DMS 273 (cell line): ENCODE results near the gene DUSP12.
"Not testable (repeated sequence)": the region's sequence is repeated elsewhere in the genome, so short reads cannot be mapped to it uniquely, and the experiment has no call there.

Source experiments
- DNase-seq: peaks from one replicate; lab custom pipeline; 2025; ENCODE audit not compliant: unreplicated experiment; lab: John Stamatoyannopoulos, UW

DUSP12 gene, protein sequence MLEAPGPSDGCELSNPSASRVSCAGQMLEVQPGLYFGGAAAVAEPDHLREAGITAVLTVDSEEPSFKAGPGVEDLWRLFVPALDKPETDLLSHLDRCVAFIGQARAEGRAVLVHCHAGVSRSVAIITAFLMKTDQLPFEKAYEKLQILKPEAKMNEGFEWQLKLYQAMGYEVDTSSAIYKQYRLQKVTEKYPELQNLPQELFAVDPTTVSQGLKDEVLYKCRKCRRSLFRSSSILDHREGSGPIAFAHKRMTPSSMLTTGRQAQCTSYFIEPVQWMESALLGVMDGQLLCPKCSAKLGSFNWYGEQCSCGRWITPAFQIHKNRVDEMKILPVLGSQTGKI

DNA sequence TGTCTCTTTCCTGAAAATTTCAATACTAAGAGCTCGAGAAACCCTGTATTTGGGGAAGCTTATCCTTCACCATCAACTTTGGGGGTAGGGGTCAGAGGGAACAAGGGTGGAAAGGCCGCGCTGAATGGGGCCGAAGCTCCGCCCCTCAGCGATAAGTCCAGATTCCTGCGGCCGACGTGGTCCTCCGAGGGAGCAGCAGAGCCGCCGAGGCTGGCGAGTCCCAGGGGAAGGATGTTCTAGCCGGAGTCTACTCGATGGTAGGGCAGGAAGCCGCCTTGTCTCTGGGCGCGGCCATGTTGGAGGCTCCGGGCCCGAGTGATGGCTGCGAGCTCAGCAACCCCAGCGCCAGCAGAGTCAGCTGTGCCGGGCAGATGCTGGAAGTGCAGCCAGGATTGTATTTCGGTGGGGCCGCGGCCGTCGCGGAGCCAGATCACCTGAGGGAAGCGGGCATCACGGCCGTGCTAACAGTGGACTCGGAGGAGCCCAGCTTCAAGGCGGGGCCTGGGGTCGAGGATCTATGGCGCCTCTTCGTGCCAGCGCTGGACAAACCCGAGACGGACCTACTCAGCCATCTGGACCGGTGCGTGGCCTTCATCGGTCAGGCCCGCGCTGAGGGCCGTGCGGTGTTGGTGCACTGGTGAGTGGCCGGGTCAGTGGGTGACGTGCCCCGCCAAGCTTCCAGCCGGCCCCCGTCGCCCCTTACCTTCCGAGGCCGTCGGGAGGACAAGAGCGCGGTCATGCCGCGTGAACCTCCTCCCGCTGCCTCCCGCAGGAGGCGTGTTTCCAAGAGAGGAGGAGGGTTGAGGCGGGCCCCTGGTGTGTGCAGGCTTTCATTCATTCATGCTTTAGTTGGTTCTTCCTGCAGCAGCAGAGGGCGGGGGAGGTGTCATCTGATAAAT lies at the start of gene DUSP12:
TSS of gene DUSP12 (plus strand) at position 278 of the 899 bp plus-strand sequence. CDS start at position 294, 16 bp downstream.
- DNase-seq, result peak; percentile 98

DNA sequence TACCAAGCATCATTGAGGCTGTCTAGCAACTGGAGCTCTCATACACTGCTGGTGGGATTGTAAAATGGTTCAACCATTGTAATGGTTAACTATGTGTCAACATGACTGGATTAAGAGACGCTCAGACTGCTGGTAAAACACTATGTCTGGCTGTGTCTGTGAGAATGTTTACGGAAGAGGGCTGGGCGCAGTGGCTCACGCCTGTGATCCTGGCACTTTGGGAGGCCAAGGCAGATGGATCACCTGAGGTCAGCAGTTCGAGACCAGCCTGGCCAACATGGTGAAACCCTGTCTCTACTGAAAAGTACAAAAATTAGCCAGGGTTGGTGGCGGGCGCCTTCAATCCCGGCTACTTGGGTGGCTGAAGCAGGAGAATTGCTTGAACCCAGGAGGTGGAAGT lies 47.3 kb upstream of the DUSP12 start:
- no peak for DNase-seq

DNA sequence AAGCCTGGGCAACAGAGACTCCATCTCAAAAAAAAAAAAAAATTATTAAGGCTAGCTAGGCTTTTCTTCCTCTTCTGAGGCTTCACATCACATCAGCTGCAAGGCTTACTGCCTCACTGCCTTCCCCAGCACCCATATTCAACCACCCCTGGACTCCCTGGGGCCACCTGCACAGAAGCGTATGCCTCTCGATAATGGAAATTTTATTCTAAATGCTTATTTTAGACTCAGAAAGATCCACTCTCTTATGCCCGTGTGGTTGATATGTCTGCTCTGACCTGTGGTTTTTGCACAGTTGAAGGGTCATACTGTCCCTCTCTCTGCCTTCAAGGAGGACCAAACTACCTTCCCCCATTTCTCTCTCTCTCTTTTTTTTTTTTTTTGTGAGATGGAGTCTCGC lies 44.0 kb upstream of the DUSP12 start:
- no peak for DNase-seq

DNA sequence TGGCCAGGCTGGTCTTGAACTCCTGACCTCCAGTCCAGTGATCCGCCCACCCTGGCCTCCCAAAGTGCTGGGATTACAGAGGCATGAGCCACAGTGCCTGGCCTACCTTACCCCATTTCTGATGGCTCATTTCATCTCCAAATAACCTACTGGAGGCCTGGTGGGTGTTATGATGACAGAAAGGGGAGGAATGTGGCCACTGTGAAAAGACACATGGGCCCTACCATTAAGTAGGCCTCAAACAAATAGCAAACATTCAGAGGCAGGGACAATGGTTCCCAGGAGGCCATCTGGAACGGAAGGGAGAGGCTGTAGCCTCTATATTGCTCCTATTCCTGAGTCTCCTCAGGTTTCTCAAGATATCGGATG lies 43.5 kb upstream of the DUSP12 start:
- no peak for DNase-seq

DNA sequence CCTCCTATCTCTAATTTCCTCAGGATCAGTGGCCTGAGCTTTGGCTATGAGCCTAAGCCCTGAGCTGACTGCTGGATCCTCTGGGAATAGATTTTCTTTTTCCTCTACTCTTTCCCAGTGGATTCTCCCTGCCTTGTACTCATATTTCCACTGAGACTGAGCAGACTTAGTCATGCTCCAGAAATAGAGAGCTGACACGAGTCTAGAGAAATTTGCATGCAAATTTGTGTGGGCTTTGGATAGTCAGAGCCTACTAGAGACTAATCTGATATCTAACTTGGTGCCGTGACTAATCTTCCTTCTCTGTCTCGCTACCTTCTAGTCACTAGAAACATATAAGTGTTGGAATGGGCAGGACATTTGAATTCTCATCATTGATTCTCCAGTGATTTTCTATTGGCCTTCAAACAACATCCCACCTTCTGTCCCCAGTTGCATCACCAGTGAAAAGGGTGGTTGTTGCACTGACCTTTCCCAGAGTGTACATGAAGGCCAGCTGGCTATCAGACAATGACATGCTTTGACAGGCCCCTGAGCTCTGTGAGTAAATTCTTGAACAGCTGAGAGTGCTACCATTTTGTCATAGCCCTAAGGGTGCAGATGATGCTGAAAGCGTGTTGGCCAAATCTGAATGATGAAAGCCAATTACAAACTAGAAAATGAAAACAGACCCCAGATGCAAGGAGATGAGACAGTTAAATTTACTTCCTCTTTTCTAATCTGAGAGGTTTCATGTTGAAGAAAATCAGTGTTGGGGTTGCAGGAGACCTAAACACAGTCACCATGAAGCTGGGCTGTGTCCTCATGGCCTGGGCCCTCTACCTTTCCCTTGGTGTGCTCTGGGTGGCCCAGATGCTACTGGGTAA lies 42.9 kb upstream of the DUSP12 start, which contains the start of gene FCRLA:
TSS of gene FCRLA (plus strand) at position 748 of the 866 bp plus-strand sequence. CDS start at position 784, 36 bp downstream.
- peak; percentile 43 for DNase-seq

DNA sequence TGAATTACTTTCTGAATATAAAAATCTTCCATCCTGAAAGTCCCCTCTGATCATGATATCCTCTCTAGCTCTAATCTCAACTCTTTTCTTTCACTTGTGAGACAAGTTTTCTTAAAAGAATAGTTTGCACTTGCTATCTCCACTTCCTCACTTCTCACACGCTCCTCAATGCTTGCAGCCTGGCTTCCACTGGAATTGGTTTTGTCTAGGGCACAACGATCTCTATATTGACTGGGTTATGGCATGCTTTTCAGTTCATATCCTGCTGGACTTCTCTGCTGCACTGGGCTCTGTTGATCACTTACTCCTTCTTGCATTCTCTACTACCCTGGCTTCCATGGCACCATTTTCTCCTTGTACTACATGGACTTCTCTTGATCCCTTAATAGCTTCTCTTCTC lies 42.1 kb upstream of the DUSP12 start:
- no peak for DNase-seq

DNA sequence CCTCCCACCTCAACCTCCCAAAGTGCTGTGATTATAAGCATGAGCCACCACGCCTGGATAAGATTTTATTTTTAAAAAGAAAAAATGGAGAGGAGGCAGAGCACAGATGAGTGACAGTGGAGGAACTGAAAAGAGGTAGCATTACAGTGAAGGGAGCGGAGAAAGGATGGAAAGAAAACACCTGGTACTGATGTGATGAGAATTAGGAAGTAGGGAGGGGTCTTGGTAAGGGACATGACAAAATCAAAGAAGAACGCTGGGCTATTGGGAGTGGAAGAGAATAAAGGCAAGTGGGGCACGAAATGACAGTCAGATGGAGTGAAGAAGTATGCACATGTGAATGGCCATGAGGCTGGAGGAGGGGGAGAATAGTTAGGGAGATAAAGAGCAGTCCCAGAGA lies 40.2 kb upstream of the DUSP12 start:
- no peak for DNase-seq

DNA sequence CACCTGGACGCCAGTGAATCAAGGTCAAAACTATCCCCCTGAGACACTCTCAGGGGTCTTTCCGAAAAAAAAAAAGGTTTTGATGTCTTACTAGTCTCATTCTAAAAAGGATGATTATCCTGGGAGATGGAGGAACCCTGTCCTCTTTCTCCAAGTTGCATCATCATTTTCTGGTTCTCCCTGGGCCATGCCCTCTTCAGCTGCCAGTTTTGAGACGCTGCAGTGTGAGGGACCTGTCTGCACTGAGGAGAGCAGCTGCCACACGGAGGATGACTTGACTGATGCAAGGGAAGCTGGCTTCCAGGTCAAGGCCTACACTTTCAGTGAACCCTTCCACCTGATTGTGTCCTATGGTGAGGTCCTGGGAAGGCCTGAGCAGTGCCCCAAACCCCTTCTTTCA lies 39.0 kb upstream of the DUSP12 start:
- DNase-seq, result no peak

DNA sequence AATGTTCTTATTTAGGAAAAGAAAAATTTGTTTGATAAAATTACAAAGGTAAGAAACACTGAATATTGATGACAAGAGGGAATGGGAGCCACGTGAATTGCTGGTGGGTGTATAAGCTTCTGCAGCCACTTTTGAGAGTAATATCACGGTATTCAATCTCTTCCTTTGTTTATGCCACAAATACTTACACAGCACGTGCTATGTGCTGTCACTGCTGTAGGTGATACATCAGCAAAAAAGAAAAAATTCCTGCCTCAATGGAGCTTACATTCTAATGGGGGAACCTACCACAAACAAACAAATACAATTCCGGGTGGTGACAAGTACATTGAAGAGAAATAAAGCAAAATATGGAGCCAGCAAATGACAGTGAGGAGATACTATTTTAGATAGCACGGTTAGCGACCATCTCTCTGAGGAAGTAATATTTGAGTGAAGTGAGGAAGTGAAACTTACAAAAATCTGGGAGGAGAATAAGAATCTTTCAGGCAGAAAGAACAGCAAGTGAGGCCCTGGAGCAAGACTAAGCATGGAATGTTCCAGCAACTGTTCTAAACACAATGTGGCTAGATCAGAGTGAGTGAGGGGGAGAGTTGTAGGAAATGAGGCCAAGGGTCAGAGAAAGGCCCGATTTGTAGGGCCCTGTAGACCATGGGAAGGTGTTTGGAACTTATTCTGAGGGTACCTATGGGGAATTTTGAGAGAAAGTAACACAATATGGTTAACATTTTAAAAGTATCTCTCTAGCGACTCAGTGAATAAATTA lies 30.8 kb upstream of the DUSP12 start:
- DNase-seq, result no peak

DNA sequence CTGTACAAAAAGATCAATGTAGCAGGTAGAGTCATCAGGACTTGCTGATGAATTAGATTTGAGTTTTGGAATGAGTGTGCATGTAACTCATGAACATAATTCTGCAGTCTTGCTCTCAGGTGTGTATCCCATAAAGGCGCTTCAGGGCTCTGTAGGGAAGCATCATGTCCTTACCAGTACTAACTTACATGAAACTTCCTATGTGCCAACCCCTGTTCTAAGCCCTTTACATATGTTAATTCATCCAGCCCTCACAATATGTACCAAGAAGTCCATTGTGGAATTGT lies 30.3 kb upstream of the DUSP12 start:
- no peak for DNase-seq

DNA sequence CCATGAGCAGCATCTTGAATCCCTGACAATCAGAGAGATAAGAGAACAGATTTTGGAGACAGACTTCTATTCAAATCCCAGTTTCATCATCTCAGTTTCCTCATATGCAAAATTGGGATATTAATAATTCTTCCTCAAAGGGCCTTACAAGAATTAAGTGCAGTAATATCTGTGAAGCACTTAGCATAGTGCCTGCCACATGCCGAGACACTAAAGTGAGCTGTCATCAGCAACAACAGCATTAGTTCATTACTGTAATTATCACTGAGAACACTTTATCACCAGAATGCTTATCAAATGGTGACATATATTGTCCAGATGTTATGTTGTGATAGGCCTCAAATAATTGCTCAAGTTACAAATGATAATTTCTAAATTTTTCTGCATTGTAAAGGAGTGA lies 29.2 kb upstream of the DUSP12 start:
- DNase-seq, result no peak

DNA sequence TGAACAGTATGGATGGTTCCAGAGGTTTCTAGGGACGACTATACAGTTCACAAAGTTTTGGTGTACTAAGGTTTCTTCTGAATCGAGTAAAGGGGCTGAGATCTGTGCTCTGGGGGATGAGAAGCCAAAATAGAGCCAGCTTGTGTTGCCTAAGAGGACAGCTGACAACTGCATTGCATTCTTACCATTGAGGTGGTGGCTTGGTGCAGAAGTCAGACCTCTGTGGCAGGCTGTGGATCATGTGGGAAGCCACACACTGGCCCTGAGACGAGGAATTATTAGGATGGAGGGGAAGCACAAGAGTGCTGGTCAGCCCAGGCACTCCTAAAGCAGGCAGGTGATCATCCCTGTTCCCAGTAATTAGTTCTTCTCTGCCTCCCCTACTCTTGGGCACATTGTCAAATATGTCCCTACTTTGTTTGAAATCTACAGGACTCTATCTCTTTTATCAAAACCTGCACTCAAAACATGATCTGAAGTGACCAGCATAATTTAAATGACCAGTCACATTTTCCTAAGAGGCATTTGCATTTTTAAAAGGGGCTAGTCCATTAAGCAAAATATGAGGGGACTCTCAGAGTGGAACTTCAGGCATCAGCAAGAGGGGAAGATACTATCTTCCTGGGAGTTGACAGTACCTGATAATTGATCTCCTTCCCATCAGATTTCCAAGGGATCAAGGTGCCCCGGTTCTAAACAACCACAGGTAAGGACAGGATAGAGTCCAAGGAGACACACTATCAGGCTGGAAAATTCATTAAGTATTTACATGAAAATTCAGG lies 28.4 kb upstream of the DUSP12 start, which contains the start of gene FCRLB:
TSS of gene FCRLB (plus strand) at position 589 of the 782 bp plus-strand sequence. CDS start 1,129 bp downstream, outside the sequence.
- no peak for DNase-seq

DNA sequence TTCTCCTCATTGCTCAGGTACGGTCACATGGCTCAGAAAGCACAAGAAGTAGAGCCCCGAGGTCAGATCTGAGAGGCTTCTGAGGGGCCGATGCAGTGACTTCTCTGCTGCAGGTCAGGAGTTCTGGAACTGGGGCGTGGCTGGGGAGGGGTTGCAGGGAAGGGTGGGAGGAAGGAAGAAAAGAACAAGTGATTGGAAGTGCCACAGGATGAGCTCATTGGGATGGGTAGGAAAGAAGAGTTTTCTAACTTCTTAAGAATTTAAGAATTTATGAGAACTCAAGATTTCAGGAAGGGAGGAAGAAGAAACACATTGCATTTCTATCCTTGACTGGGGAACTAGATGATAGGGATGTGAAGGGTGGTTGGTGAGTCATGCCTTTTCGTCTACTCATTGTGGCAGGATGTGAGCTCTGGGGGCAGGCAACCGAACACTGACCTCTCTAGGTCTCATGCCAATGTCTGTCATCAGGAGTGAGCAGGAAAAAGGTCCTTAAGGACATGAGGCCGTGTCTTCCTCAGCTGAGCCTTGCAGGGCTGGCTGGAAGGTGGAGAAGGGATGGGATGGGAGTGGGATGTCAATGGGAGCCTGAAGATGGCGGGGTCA lies 27.7 kb upstream of the DUSP12 start:
- no peak for DNase-seq

DNA sequence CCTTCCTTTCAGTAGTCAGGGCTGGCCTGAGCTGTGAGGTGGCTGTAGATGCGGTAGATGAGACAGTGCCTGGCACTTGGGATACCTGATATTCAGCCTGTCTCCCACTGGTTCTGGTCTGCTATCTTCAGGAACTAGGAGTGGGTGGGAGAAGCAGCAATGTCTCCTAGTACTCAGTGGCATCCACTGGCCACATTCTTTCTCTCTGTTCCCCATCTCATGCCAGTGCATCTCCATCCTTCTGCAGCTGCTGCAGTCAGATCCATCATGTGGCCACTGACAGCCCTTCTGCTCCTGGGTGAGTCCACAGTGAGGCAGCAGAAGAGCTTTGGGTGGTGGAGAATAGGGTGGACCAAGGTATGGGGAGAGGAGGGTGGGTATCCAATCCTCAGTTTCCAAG lies 27.2 kb upstream of the DUSP12 start:
- DNase-seq, result no peak

DNA sequence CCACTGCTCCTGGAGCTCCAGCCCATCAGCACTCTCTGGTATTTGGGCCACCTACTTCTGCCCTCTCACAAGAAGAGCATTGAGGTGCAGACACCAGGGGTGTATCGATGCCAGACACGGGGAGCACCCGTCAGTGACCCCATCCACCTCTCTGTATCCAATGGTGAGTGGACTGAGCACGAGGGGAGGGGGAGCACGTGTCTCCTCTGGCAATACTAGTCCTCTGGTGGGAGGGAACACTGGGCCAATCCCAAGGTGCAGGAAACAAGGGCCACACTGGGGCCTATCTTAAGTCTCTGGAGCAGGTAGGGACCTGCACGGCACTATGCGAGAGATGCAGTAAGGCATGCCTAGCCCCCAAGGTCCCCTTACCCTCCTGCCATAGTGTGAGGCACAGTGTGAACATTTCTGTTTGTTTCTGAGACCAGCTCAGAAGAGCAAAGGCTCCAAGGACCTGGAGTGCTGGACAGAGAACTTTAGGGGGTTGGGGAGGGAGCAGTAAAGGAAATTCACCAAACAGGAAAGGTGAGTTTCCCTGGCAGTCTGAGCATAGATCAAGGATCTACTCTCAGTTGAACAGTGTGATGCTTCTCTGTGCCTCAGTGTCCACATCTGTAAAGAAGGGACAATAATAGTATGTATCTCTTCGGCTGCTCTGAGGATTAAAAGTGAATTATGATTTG lies 26.0 kb upstream of the DUSP12 start:
- DNase-seq, result no peak

DNA sequence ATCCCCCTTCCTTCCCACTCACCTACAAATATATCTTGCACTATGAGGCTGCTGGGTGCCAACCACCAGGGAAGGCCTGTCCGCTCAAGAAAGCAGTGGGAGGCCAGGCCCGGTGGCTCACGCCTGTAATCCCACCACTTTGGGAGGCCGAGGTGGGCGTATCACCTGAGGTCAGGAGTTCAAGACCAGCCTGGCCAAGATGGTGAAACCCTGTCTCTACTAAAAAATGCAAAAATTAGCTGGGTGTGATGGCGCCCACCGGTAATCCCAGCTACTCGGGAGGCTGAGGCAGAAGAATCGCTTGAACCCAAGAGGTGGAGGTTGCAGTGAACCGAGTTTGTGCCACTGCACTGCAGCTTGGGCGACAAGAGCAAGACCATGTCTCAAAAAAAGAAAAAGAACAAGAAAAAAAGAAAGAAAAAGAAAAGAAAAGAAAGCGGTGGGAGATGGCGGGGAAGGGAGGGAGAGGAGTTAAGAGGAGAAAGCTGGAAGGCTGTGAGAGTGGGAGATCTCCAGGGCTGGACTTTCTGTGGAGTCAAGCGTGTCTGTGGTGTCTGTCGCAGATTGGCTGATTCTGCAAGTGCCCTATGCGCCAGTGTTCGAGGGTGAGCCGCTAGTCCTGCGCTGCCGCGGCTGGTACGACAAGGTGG lies 24.2 kb upstream of the DUSP12 start:
- DNase-seq, result not testable (repeated sequence)

DNA sequence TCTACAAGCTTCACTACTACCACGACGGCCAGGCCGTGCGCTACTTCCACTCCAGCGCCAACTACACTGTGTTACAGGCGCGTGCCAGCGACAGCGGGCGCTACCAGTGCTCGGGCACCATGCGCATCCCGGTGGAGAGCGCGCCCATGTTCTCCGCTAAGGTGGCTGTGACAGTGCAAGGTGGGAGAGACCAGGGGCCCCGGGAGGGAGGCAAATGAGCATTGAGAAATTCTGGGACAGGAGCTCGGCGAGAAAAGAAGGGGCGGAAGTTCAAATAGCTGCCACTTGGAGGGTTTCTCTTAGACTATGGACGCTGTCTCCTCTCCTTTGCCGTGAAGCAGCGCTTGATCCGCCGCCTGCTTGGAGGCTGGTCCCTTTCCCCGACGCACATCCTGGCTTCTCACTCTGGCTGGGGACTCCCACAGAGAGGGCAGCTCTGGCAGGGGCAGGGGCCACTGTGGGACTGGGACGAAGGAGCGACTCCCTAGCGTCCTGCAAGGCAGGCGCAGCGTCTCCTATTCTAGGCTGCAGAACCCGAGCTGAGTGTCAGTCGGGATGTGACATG lies 23.6 kb upstream of the DUSP12 start:
- DNase-seq, result peak; percentile 85
